Activated CD8-positive, alpha-beta memory T cell treated with anti-CD3 and anti-CD28 coated beads, Interleukin-2, amount 50 U/mL, for 48 hours (primary cell): ENCODE data around the gene NFE2L3.
"Not testable (repeated sequence)": the region's sequence is repeated elsewhere in the genome, so short reads cannot be mapped to it uniquely, and the experiment has no call there.

Experiments
- DNase-seq: peaks from one replicate; pipeline ENCODE4 v3.0.0-alpha.2; 2020

The NFE2L3 gene

GRCh38 chr7:26148307-26148700 is 3.7 kb upstream of the NFE2L3 start:
- not testable (repeated sequence) for DNase-seq

- no peak for DNase-seq
Measured at GRCh38 chr7:26149391-26149977, 2.5 kb upstream of the NFE2L3 start.

DNA sequence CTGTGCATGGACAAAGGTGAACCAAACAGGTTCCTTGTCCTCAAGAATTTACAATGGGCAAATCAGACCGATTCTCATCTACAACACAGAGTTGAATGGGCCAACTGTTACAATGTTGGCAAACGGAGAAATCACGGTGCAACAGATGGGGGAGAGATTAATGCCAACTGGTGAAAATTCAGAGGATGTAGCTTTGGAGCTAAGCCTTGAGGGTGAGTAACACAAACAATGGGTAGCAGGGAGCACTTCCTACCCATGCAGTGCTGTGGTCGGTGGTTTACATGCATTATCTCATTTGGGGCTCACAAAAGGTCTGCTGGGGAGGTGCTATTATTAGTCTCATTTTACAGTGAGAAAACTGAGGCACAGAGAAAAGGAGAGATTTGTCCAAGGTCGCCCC is 902 bp upstream of the NFE2L3 start:
- DNase-seq = no peak

DNA sequence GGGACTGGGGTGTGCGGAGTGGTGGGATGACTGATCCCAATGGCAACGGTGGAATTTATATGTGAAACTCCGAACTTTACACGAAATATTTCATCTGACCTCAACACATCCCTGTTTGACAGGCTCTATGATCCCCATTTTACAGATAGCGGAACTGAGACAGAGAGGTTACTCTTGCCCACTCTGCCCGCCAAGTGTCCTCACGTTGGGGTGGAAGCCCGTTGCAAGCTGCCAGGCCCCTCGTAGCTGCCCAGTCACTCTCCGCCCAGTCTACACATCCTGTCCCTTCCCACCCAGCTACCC is 397 bp upstream of the NFE2L3 start:
- no peak for DNase-seq

- DNase-seq = peak; percentile 75
Measured at GRCh38 chr7:26152782-26153240, 813 bp downstream of the NFE2L3 start.

DNA sequence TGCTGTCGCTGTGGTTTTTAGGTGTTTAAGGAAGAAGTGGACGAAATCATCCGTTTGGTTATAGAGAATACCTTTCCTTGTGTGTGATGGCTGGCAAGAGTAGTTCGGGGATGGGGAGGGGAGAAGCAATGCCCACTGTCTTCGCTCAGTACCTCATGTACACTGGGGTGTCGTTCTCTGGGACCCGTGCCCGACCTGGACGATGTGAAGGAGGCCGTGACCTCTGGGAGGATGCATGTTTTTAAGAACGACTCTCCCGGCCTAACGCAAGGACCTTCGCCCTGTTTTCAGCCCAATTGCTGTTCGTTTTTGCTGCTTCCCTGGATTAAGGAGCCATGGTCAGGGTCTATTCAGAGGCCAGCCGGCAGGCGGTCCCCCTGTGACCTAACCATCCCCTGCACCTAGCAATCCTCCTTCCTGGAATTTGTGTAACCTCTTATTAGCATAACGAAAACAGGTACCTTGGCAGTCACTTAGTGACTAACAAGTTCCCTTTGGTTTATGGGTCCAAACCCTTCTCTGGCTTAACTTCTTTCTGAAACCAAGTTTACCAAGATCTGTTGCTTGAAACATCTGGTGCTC is 1.3 kb downstream of the NFE2L3 start:
- peak; percentile 72 for DNase-seq

DNA sequence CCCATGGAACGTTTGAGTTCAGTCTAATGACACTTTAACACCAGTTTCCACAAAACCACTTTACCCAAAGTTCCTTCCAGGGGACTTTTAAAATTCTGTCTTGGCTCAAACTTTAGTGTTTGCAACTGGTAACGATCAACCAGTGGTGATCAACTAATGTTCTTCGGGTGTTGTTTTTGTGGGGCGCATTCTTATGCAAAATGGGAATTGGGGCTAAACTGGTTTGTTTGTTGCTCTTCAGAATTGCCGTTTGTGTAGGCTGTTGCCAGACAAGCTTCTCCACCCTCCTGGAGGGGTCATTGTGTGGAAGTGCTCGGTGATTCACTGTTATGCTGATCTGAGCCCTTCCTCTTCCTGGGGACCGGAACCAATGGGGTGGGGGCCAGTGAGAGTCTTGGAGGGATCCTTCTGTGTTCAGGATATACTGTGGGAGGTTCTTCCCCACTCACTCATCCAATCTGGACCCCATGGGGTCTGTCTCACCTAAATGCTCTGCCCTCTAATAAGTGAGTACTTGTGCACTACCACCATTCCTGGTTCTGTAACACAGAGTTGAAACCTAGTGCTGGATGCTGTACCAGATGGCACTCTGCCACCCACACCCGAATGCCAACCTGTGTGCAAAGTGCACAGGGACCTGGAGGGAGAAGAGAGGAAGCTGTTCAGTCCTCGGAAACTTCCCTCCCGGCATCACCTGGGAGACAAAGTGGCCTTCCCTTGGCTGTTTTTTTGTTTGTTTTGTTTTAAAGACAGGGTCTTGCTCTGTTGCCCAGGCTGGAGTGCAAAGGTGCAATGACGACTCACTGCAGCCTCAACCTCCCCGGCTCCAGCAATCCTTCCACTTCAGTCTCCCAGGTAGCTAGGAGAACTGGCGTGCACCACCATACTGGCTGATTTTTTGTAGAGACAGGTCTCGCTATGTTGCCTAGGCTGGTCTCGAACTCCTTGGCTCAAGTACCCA is 2.1 kb downstream of the NFE2L3 start:
- DNase-seq = peak; percentile 61

DNA sequence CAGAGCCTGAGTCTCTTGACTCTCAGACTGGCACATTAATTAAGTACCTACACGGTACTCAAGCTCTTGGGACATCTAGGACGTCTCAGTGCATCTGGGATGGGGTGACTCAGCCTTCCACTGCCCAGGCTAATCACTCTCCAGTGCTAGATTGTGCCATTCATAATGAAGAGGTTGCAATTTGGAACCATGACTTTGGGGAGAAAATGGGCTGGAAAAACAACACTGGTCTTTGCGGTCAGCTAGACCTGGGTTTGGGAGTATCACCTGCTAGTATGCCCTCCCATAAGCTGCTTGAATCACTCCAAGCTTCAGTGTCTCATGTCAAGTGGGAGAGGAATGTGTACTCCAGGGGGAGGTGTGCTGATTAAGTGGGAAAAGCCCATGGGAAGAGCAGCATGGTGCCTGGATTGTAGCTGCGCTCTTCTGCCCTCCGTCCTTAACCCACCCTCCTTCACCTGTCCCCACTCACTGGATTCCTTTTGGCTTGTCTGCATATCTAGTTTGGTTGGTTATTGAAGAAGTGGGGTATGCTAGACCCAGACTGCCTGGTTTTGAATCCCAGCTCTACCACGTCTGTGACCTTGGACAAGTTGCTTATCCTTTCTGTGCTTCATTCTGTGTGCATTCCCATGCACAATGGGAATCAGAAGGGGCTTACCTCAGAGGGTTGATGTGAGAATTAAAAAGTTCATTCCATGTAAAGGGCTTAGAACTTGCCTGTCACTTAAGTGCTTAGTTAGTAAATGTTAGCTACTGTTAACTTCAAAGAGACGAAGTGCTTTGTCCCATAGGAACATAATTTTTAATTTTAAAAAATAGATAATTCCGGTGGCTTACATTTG is 3.8 kb downstream of the NFE2L3 start:
- DNase-seq = no peak

DNA sequence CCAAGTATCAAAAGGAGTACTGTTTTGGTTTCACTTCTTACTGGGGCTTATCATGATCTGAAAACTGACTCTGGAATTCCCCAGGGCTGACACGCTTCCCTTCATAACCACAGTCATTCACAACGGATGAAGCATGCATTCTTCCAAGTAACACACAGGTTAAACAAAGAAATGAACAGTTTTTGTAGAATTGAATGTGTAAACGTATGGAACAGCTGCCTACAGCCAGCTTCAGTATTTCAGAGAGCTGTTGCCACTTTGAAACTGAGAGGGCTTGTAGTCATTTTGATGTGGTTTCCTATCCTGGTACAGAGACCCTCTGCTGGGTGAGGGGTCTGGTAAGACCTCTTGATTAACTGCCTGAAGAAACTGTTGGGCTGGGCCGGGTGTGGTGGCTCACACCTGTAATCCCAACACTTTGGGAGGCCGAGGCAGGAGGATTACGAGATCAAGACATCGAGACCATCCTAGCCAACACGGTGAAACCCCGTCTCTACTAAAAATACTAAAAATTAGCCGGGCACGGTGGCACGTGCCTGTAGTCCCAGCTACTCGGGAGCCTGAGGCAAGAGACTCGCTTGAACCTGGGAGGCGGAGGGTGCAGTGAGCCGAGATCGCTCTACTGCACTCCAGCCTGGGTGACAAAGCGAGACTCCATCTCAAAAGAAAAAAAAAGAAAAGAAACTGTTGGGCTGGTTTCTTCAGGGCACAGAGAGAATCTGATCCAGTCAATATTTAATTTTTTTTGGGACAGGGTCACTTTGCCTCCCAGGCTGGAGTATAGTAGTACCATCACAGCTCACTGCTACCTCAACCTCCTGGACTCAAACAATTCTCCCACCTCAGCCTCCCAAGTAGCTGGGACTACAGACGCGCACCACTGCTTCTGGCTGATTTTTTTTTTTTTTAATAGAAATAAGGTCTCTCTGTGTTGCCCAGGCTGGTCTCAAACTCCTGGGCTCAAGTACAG is 4.7 kb downstream of the NFE2L3 start:
- DNase-seq = peak; percentile 57

GRCh38 chr7:26157520-26158105 is 5.6 kb downstream of the NFE2L3 start:
- DNase-seq = no peak

DNA sequence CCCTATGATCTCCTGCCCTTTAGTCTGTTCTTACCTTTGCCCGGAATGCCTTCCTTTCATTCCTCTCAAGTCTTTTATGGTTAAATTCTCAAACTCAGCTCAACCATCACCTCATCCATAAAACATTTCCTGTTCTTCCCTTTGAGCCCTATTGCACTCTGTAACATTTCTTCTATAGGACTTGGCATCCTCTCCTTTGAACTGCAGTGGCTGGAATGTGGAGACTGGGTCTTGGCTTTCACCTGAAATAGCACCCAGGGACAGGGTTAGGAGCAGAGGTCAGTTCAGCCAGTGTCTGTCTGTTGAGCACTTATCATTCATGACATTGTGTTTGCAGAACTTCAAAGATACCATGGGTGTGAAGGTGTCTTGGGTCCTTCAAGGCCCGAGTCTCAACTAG is 7.2 kb downstream of the NFE2L3 start:
- DNase-seq = no peak

DNA sequence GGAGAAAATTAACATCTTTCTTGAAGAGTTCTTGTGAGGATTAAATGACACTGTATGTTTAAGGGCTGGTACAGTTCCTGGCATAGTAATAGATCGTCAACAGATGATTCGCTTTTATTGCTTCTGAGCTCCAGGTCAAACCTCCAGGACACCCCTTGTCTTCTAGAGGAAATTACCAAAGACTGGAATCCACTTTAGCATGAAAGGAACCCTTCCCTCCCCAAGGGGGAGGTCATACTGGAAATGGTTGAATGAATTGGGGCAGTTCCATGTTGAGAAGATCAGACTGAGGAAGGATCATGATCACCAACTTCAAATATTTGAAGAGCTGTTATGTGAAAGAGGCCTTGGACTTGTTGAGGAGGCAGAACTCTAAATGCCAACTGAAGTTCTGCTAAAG is 8.9 kb downstream of the NFE2L3 start:
- no peak for DNase-seq

GRCh38 chr7:26162431-26162830 is 10.4 kb downstream of the NFE2L3 start:
- no peak for DNase-seq

GRCh38 chr7:26163804-26164203 is 11.8 kb downstream of the NFE2L3 start:
- DNase-seq = not testable (repeated sequence)

DNA sequence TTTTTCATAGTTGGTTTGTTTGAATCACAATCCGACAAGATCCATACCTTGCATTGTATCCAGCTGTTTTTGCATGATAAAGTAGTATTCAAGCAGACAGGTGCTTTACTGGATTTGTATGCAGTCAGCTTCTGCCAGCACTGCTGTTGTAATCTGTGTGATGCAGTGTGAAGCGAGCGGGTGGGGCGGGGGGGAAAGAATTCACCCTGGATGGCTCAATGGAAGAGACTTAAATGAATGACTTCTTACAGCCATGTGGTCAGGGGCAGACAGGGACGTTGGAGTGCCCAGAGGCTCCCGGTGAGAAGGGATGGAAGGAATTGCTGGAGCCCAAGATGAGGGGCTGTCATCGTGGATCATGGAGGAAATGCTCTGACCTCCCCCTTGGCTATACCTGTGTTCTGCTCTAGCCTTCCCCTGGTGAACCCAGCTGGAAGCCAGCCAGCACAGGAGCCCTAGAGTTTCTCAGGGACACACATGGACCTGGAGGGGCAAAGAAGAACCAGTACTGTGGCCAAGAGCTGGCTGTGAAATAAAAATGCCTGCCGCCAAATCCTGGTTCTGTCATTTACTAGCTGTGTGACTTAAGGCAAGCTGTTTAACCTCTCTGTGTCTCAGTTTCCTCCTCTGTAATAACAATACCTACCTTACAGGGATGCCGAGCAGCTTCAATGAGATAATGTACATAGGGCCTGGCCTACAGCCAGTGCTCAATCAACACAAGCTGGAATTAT is 14.1 kb downstream of the NFE2L3 start:
- DNase-seq = no peak

GRCh38 chr7:26166684-26167266 is 14.8 kb downstream of the NFE2L3 start:
- DNase-seq = no peak

DNA sequence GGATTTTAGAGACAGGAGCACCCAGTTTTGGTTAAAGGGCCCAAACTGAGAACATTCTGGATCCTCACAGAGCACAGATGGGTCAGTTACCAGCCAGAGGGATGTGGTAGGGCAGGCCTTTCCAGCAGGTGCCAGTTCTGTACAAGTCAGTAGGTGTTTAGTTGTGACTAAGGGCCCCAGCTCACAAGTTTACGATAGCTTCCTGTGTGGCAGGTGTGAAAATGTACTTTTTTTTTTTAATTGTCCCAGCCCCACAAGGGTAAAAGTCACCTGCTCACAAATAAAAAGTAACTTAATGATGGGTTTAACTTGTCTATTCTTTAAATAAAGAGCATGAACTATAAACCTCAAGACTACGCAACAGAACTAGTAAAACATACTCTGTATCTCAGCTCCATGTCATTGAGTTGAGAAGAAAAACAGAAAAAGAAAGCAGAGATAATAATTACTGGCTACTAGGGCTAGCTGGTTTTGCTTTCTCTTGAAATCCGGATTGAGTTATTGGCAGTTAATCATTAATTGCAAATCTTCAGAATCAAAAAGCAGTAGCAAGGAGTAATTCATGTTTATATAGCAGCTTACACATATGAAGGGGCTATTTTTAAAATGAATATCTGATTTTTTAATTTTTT is 15.4 kb downstream of the NFE2L3 start:
- no peak for DNase-seq

GRCh38 chr7:26168458-26169023 is 16.5 kb downstream of the NFE2L3 start:
- no peak for DNase-seq

- no peak for DNase-seq
Measured at GRCh38 chr7:26169271-26169670, 17.3 kb downstream of the NFE2L3 start.

- no peak for DNase-seq
Measured at GRCh38 chr7:26170663-26171062, 18.7 kb downstream of the NFE2L3 start.
